H1 (cell line): Measurements from ENCODE around the gene ARNT2. TPM values are rescaled to one million over a fixed set of nuclear protein-coding genes. Genes with fewer than 3 reads are reported as not detected.

Experiments used
- CTCF ChIA-PET: fragments of 300-600 bp; sonication (Branson Sonifier 250); formaldehyde crosslinking; loops from one replicate; lab custom pipeline; 2021; ENCODE audit not compliant: partially characterized antibody; lab: Charles Lee
- POLR2A ChIA-PET: fragments of 300-600 bp; sonication (Branson Sonifier 250); formaldehyde crosslinking; loops from one replicate; lab custom pipeline; 2021; ENCODE audit warnings: inconsistent platforms; ENCODE audit not compliant: partially characterized antibody; lab: Charles Lee
- DNase-seq, 2 experiments: peaks; one replicate each; pipeline versions ENCODE4 v3.0.0 to v3.0.0-alpha.2; 2010 to 2022; ENCODE audit warnings: low spot score in 2 of 2, low read depth in 1 of 2, mixed read lengths in 1 of 2
- FAIRE-seq: peaks from 2 replicates; lab custom pipeline; 2011; peaks lifted over from hg19 to GRCh38; lab: Jason Lieb, UNC
- H2AFZ ChIP-seq: 2 replicates; pipeline ENCODE4 v1.8.1; 2012; ENCODE audit warnings: low read length, inconsistent platforms
- H2AK5ac ChIP-seq: 2 replicates; pipeline ENCODE4 v1.6.1; 2013; ENCODE audit warnings: low read depth, low read length
- H2BK120ac ChIP-seq: replicated peaks from 2 replicates; pipeline ENCODE3; 2013; ENCODE audit warnings: low read depth, low read length, inconsistent platforms
- H2BK12ac ChIP-seq: 2 replicates; pipeline ENCODE4 v1.6.1; 2013; ENCODE audit warnings: low read depth, low read length
- H2BK15ac ChIP-seq: 2 replicates; pipeline ENCODE4 v1.6.1; 2013; ENCODE audit warnings: low read length
- H2BK20ac ChIP-seq: 2 replicates; pipeline ENCODE4 v1.6.1; 2013; ENCODE audit warnings: low read length
- H2BK5ac ChIP-seq: 2 replicates; pipeline ENCODE4 v1.6.1; 2013; ENCODE audit warnings: low read depth, low read length
- H3K14ac ChIP-seq: 2 replicates; pipeline ENCODE4 v1.6.1; 2013; ENCODE audit warnings: inconsistent platforms; ENCODE audit not compliant: insufficient read length
- H3K18ac ChIP-seq: 2 replicates; pipeline ENCODE4 v1.6.1; 2013; ENCODE audit warnings: low read length; ENCODE audit errors: extremely low read depth
- H3K23ac ChIP-seq: 2 replicates; pipeline ENCODE4 v1.6.1; 2013; ENCODE audit warnings: inconsistent platforms; ENCODE audit not compliant: insufficient read length
- H3K23me2 ChIP-seq: 2 replicates; pipeline ENCODE4 v1.6.1; 2013; ENCODE audit warnings: low read depth, low read length
- H3K27ac ChIP-seq: 2 replicates; pipeline ENCODE4 v1.6.1; 2011; ENCODE audit warnings: low read depth, low read length, inconsistent platforms
- H3K27me3 ChIP-seq, 4 experiments: replicated peaks in 1 of 4; 1 replicate in 1 of 4; 2 replicates in 3 of 4; pipeline versions ENCODE4 v1.6.1 to v1.8.1; 2011 to 2013; ENCODE audit warnings: low read length in 3 of 4, mild to moderate bottlenecking in 3 of 4, inconsistent platforms in 2 of 4, mixed read lengths in 2 of 4, moderate library complexity in 1 of 4; ENCODE audit not compliant: control insufficient read depth in 3 of 4, insufficient read depth in 3 of 4; ENCODE audit errors: extremely low read depth in 1 of 4
- H3K36me3 ChIP-seq, 4 experiments: 2 replicates each; pipeline versions ENCODE4 v1.6.1 to v1.8.1; 2011 to 2013; ENCODE audit warnings: mild to moderate bottlenecking in 4 of 4, low read length in 3 of 4, moderate library complexity in 2 of 4, control low read depth in 1 of 4, inconsistent platforms in 1 of 4; ENCODE audit not compliant: insufficient read depth in 4 of 4, control insufficient read depth in 2 of 4
- H3K4ac ChIP-seq: replicated peaks from 2 replicates; pipeline ENCODE3; 2013; ENCODE audit warnings: low read length, low read depth, mixed read lengths, inconsistent platforms; ENCODE audit not compliant: insufficient read length
- H3K4me1 ChIP-seq, 4 experiments: replicated peaks in 1 of 4; 1 replicate in 1 of 4; 2 replicates in 3 of 4; pipeline versions ENCODE4 v1.6.1 to v1.8.1; 2011 to 2013; ENCODE audit warnings: low read length in 3 of 4, inconsistent platforms in 2 of 4, mixed read lengths in 1 of 4; ENCODE audit not compliant: insufficient read depth in 4 of 4, control insufficient read depth in 3 of 4
- H3K4me2 ChIP-seq, 2 experiments: 2 replicates each; pipeline versions ENCODE4 v1.6.1 to v1.8.1; 2011 to 2013; ENCODE audit warnings: low read depth in 2 of 2, low read length in 2 of 2, control low read depth in 1 of 2, inconsistent platforms in 1 of 2, mild to moderate bottlenecking in 1 of 2; ENCODE audit not compliant: insufficient read depth in 1 of 2
- H3K4me3 ChIP-seq, 4 experiments: fragments of 200-600, 300-600 bp in 1 of 4; sonication (generic), shearing (Covaris generic), sonication (Bioruptor Twin) in 1 of 4; 2 replicates each; pipeline versions ENCODE4 v1.5.1 to v1.8.1; 2011 to 2016; ENCODE audit warnings: low read length in 4 of 4, low read depth in 3 of 4, control low read depth in 2 of 4, inconsistent platforms in 2 of 4, mild to moderate bottlenecking in 2 of 4, mixed read lengths in 1 of 4, moderate library complexity in 1 of 4; ENCODE audit not compliant: insufficient read depth in 2 of 4; ENCODE audit errors: extremely low read depth in 1 of 4
- H3K56ac ChIP-seq: replicated peaks from 2 replicates; pipeline ENCODE3; 2013; ENCODE audit warnings: low read depth, mild to moderate bottlenecking, mixed read lengths, low read length, inconsistent platforms; ENCODE audit not compliant: insufficient read length
- H3K79me1 ChIP-seq: 2 replicates; pipeline ENCODE4 v1.6.1; 2013; ENCODE audit warnings: low read depth, low read length, control low read depth
- H3K79me2 ChIP-seq, 2 experiments: 2 replicates each; pipeline versions ENCODE4 v1.6.1 to v1.8.1; 2012 to 2013; ENCODE audit warnings: low read length in 2 of 2, mild to moderate bottlenecking in 2 of 2, inconsistent platforms in 1 of 2; ENCODE audit not compliant: insufficient read depth in 2 of 2, control insufficient read depth in 1 of 2
- H3K9ac ChIP-seq, 4 experiments: replicated peaks in 1 of 4; 1 replicate in 1 of 4; 2 replicates in 3 of 4; pipeline versions ENCODE4 v1.6.1 to v1.8.1; 2011 to 2013; ENCODE audit warnings: low read depth in 3 of 4, low read length in 3 of 4, control low read depth in 2 of 4, mild to moderate bottlenecking in 2 of 4, moderate library complexity in 2 of 4, inconsistent platforms in 1 of 4; ENCODE audit errors: extremely low read depth in 1 of 4
- H3K9me3 ChIP-seq, 2 experiments: 2 replicates each; pipeline versions ENCODE4 v1.6.1 to v1.8.1; 2012 to 2013; ENCODE audit warnings: mild to moderate bottlenecking in 2 of 2, moderate library complexity in 2 of 2, control low read depth in 1 of 2, inconsistent platforms in 1 of 2, low read depth in 1 of 2, low read length in 1 of 2, mixed read lengths in 1 of 2; ENCODE audit not compliant: insufficient read depth in 2 of 2
- H4K20me1 ChIP-seq, 2 experiments: replicated peaks in 1 of 2; 2 replicates each; pipeline versions ENCODE3 to v1.8.1; 2011 to 2013; ENCODE audit warnings: inconsistent platforms in 2 of 2, low read length in 2 of 2, mild to moderate bottlenecking in 1 of 2; ENCODE audit not compliant: insufficient read depth in 2 of 2, control insufficient read depth in 1 of 2
- H4K5ac ChIP-seq: 2 replicates; pipeline ENCODE4 v1.6.1; 2013; ENCODE audit warnings: low read length, low read depth, mixed read lengths, inconsistent platforms; ENCODE audit not compliant: insufficient read length
- H4K8ac ChIP-seq: 2 replicates; pipeline ENCODE4 v1.8.0; 2013; ENCODE audit warnings: mild to moderate bottlenecking, moderate library complexity, low read length, inconsistent platforms; ENCODE audit not compliant: insufficient read depth; ENCODE audit errors: extremely low read depth
- H4K91ac ChIP-seq: replicated peaks from 2 replicates; pipeline ENCODE3; 2013; ENCODE audit warnings: low read length, mixed read lengths, inconsistent platforms; ENCODE audit not compliant: insufficient read length
- BRCA1 ChIP-seq: IDR thresholded peaks from 2 replicates; pipeline ENCODE4 v1.6.1; 2012; ENCODE audit warnings: low read depth, low read length, improper control_type of control experiment
- CBX5 ChIP-seq: fragments of 300-800, 300-1000 bp; sonication (generic); IDR thresholded peaks from 2 replicates; pipeline ENCODE4 v1.7.1; 2016; ENCODE audit warnings: antibody characterized with exemption, low read length, low read depth
- CHD2 ChIP-seq: IDR thresholded peaks from 2 replicates; pipeline ENCODE4 v1.6.1; 2012; ENCODE audit warnings: low read length, improper control_type of control experiment
- JUN ChIP-seq: IDR thresholded peaks from 2 replicates; pipeline ENCODE4 v1.6.1; 2011; ENCODE audit warnings: low read depth, mild to moderate bottlenecking, improper control_type of control experiment, low read length
- NRF1 ChIP-seq: IDR thresholded peaks from 2 replicates; pipeline ENCODE4 v1.6.1; 2011; ENCODE audit warnings: mild to moderate bottlenecking, low read depth, low read length, improper control_type of control experiment
- PHF8 ChIP-seq: fragments of 200-600 bp; sonication (generic); conservative IDR thresholded peaks from 2 replicates; pipeline ENCODE4 v1.7.1; 2012; ENCODE audit warnings: low read depth, mild to moderate bottlenecking, inconsistent platforms, low read length, moderate library complexity
- POLR2AphosphoS5 ChIP-seq: IDR thresholded peaks from 2 replicates; pipeline ENCODE4 v1.6.1; 2011; ENCODE audit warnings: low read depth, low read length
- RFX5 ChIP-seq: IDR thresholded peaks from 2 replicates; pipeline ENCODE4 v1.6.1; 2011; ENCODE audit warnings: low read depth, low read length, improper control_type of control experiment, borderline replicate concordance
- SIN3A ChIP-seq, 2 experiments: IDR thresholded peaks in 1 of 2; conservative IDR thresholded peaks in 1 of 2; 2 replicates each; pipeline ENCODE4 v1.6.1; 2011 to 2012; ENCODE audit warnings: low read length in 2 of 2, improper control_type of control experiment in 1 of 2, low read depth in 1 of 2, mild to moderate bottlenecking in 1 of 2
- SIRT6 ChIP-seq: IDR thresholded peaks from one replicate; pipeline ENCODE4 v1.7.1; 2012; ENCODE audit warnings: low read length, inconsistent platforms
- SP1 ChIP-seq: IDR thresholded peaks from 2 replicates; pipeline ENCODE4 v1.6.1; 2011; ENCODE audit warnings: low read depth, low read length
- SRF ChIP-seq: IDR thresholded peaks from 2 replicates; pipeline ENCODE4 v1.6.1; 2011; ENCODE audit warnings: mild to moderate bottlenecking, low read depth, low read length, moderate library complexity
- SUZ12 ChIP-seq: fragments of 200-600 bp; sonication (generic); IDR thresholded peaks from 2 replicates; pipeline ENCODE4 v1.6.1; 2012; ENCODE audit warnings: mild to moderate bottlenecking, inconsistent platforms, low read length, moderate library complexity, mixed read lengths
- TCF12 ChIP-seq: IDR thresholded peaks from 2 replicates; pipeline ENCODE4 v1.6.1; 2011; ENCODE audit warnings: low read depth, mild to moderate bottlenecking, low read length
- TEAD4 ChIP-seq: IDR thresholded peaks from 2 replicates; pipeline ENCODE4 v1.6.1; 2012; ENCODE audit warnings: low read depth, low read length, inconsistent platforms, mixed read lengths
- YY1 ChIP-seq: IDR thresholded peaks from 2 replicates; pipeline ENCODE4 v1.6.1; 2011; ENCODE audit warnings: low read depth, mild to moderate bottlenecking, low read length
- WGBS, 2 experiments: shearing (Covaris generic) in 1 of 2; methylation state at CpG; one replicate each; pipeline versions ENCODE4 v1.1.6 to v1.1.7; 2013 to 2015; ENCODE audit warnings: low lambda C conversion rate in 2 of 2, mixed read lengths in 2 of 2, inconsistent platforms in 1 of 2, low coverage in 1 of 2, missing lambda C conversion rate in 1 of 2; ENCODE audit not compliant: insufficient replicate concordance in 2 of 2, insufficient coverage in 1 of 2, insufficient read length in 1 of 2; ENCODE audit errors: extremely low coverage in 1 of 2, missing lambda C conversion rate in 1 of 2; 5-methylcytosine and 5-hydroxymethylcytosine counted together
- polyA plus RNA-seq, 7 experiments: library from polyadenylated mRNA; depleted of rRNA in 3 of 7; stranded (reverse) in 5 of 7; unstranded in 2 of 7; fragments of >200 nt in 5 of 7; fragments of 200-250 nt in 2 of 7; gene quantifications; 1 replicate in 5 of 7; 2 replicates in 1 of 7; 4 replicates in 1 of 7; pipeline versions ENCODE4 v1.2.1 to v1.2.3, GENCODE V29; 2011 to 2013; ENCODE audit warnings: missing spikeins in 2 of 7, mixed read lengths in 2 of 7
- total RNA-seq: library from RNA; stranded (reverse); fragmentation: NEBNext Ultra II Directional; extraction: Animal tissue kit (Norgen Biotek cat#: 25700); gene quantifications from 2 replicates; pipeline ENCODE4 v1.2.1, GENCODE V29; 2021

ARNT2 gene
- total and polyA plus RNA-seq, 2 of the 8 experiments (the other 6 are each of a cell fraction or from before 2014, with no cell fraction given), result 9.5 to 14.6 TPM

DNA sequence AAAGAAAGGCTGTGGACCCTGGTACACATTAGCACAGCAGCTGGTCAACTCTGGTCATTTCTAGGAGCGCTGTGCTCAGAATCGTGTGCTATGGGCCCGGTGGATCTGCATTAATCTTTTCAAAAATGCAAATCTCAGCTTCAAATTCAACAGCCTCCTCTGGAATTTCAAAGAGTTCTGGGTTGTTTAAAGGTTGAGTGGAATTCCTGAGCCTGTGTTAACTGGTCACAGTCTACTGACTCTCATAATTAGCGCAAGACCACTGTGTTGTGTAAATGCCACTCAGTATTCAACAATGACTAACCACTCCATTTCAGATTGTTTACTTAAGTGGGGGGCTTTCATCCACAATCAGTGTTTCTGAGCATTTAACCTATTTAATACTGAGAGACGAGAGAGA lies 2.7 kb upstream of the ARNT2 start:
- Histone ChIP-seq H3K27ac (no peak overlapping the region), H2BK5ac (no peak overlapping the region), H2BK20ac (no peak overlapping the region), H3K14ac (no peak overlapping the region), H2AFZ (no peak overlapping the region), H2AK5ac (no peak overlapping the region), H2BK12ac (no peak overlapping the region), H2BK120ac (no peak overlapping the region), H4K20me1 (no peaks in the 10 kb centered on the region), H3K18ac (no peak overlapping the region), H3K36me3 (no peaks in the 10 kb centered on the region), H3K9me3 (no peaks in the 10 kb centered on the region), H3K4me3 (no peak overlapping the region), H3K56ac (no peak overlapping the region), H4K8ac (no peak overlapping the region), H3K4me1 (peaks cover 0 to 12% (median 5%) of the 10 kb centered on the region in 4 experiments; a peak in 6 of 7 replicates), H4K5ac (no peak overlapping the region), H3K23me2 (peaks cover 9% of the 10 kb centered on the region; the same call in 1 of the 2 replicates), H3K4me2 (no peak overlapping the region), H3K79me1 (no peaks in the 10 kb centered on the region; the same call in 1 of the 2 replicates), H4K91ac (no peak overlapping the region), H2BK15ac (no peak overlapping the region), H3K4ac (no peak overlapping the region), H3K9ac (no peak overlapping the region), H3K79me2 (no peaks in the 10 kb centered on the region), H3K23ac (no peak overlapping the region), H3K27me3 (peaks cover 0 to 8% (median 3%) of the 10 kb centered on the region in 4 experiments; a peak in 4 of 7 replicates)
- WGBS, 2 experiments, result 91% methylated on average over 5 of the region's 5 CpGs; no CpG with 5 or more reads in 1 of the 2 experiments
- DNase-seq (no peak), FAIRE-seq (no peak)
- ChIA-PET POLR2A (no interaction called here), CTCF (interaction anchor here (1.0 kb wide), 1 partner anchor 57 kb away, joined by 3 read pairs; no protein-coding TSS in a partner anchor)
- TF ChIP-seq CBX5, result no peak
- TF ChIP-seq NRF1, result no peak
- TF ChIP-seq TCF12, result no peak
- no peak for TF ChIP-seq BRCA1
- no peak for TF ChIP-seq TEAD4
- no peak for TF ChIP-seq RFX5
- no peak for TF ChIP-seq YY1
- no peak for TF ChIP-seq SRF
- TF ChIP-seq CHD2, result no peak
- no peak for TF ChIP-seq SP1
- no peak for TF ChIP-seq JUN
- no peak for TF ChIP-seq POLR2AphosphoS5
- no peak for TF ChIP-seq SUZ12
- no peak for TF ChIP-seq SIRT6
- TF ChIP-seq SIN3A (conservative IDR thresholded peaks at IDR 0.05 in 1 of 2, IDR thresholded peaks at IDR 0.05 in 1 of 2; ENCODE audit: low read depth in 1 of 2, low read length in 2 of 2), result no peak
- no peak for TF ChIP-seq PHF8
